ENCODE results near the gene IFNA14. TPM values are rescaled to one million over a fixed set of nuclear protein-coding genes. Genes with fewer than 3 reads are reported as not detected.

Gene IFNA14
- total and polyA plus RNA-seq, 8 donors: not detected

DNA sequence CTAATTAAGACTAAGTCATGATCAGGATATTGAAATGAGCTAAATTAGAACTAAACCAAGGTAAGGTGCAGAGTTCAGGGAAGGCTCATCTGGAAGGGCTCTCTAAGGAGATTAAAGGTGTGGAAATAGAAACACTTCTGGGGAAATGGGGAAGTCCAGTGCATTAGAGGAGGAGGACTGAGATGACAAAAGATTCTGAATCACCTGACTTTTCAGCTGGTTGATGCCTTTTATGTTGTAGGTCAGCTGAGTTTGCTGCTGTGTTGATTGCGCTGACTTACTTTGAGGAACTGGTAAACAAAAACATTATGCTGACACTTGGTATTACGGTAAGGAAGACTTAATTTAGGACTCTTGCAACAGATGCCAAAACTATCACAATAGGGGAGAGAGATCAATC is 41.5 kb upstream of the IFNA14 start:
- intact Hi-C loops (cut with DNase I): no loop called here
- 62 to 64% methylated on average over 2 of the region's 2 CpGs for WGBS, 2 donors
- Histone ChIP-seq H3K36me3 (no peaks in the 10 kb centered on the region), H3K27me3 (peaks cover 0 to 4% (median 0%) of the 10 kb centered on the region in 4 donors), H3K4me1 (no peaks in the 10 kb centered on the region), H3K4me3 (no peak overlapping the region), H3K27ac (no peak overlapping the region), H3K9me3 (no peaks in the 10 kb centered on the region)
- DNase-seq (no peak), FAIRE-seq (no peak), ATAC-seq (no peak)
- TF ChIP-seq, protein P1, sequence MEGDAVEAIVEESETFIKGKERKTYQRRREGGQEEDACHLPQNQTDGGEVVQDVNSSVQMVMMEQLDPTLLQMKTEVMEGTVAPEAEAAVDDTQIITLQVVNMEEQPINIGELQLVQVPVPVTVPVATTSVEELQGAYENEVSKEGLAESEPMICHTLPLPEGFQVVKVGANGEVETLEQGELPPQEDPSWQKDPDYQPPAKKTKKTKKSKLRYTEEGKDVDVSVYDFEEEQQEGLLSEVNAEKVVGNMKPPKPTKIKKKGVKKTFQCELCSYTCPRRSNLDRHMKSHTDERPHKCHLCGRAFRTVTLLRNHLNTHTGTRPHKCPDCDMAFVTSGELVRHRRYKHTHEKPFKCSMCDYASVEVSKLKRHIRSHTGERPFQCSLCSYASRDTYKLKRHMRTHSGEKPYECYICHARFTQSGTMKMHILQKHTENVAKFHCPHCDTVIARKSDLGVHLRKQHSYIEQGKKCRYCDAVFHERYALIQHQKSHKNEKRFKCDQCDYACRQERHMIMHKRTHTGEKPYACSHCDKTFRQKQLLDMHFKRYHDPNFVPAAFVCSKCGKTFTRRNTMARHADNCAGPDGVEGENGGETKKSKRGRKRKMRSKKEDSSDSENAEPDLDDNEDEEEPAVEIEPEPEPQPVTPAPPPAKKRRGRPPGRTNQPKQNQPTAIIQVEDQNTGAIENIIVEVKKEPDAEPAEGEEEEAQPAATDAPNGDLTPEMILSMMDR (IDR thresholded peaks at IDR 0.05): no peak

DNA sequence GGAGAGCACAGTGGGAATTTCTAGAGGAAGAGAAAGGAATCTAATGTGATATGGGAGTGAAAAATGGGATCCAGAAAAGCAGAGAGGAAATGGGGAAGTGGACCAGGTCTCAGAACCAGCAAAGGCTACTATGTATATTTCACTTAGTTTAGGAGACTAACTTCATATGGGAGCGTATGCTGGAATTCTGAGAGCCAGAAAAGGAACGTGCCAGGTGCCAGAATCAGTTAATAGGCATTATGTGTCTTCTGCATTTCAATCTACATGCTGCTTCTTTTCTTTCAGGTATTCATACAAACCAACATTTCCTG is 28.5 kb upstream of the IFNA14 start:
- FAIRE-seq (no peak), DNase-seq (no peak), ATAC-seq (no peak)
- H3K4me1 ChIP-seq: no peaks in the 10 kb centered on the region
- H3K9me3 ChIP-seq: no peaks in the 10 kb centered on the region
- no peak overlapping the region for H3K27ac ChIP-seq
- no peaks in the 10 kb centered on the region for H3K36me3 ChIP-seq
- intact Hi-C loops (cut with DNase I): no loop called here
- TF ChIP-seq, protein P1 (IDR thresholded peaks at IDR 0.05): no peak
- whole genome bisulfite sequencing, 2 donors: 30 to 40% methylated on average over 2 of the region's 2 CpGs
- no peak overlapping the region for H3K4me3 ChIP-seq
- peaks cover 0 to 3% (median 0%) of the 10 kb centered on the region in 4 donors for H3K27me3 ChIP-seq

DNA sequence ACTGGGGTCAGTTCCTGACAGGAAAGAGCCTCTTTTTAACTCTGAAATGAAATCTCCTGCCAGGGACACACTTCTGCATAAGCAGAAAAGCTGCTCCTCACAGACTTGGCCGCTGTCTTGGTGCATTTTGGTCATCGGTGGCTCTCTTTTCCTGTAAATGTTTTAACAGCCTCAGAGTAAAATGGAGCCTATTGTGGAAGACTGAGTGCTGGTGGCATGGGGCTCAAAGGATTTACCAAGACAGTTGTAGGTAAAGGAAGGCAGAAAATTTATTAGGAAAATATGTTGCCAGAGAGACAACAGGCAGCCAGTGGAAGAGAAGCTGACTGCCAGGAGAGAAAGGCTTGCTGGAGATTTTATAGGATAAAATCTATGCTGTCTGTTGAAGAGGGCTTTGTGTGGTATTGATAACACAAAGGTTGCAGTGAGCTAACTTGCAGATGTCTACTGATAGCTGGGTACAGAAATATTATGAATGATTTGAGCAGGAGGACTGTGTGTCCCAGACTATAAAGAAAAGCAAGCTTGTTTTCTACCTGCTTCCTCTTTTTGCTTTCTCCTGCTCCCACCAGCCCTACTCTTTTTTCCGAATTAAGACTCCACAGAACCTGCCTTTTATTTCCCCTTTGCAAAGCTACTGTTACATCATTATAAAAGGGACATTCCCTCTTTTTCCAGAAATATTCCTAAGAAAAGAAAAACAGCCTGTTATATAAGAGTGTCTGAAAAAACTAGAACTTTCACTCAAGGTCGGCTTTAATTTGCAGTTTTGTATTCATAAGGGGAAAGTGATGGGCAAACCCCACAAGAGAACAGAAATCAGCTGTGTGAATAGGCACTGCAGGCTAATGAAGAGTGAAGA is 27.9 kb upstream of the IFNA14 start:
- peaks cover 0 to 3% (median 0%) of the 10 kb centered on the region in 4 donors for H3K27me3 ChIP-seq
- no peaks in the 10 kb centered on the region for H3K9me3 ChIP-seq
- intact Hi-C loops (cut with DNase I): no loop called here
- H3K27ac ChIP-seq: no peak overlapping the region
- H3K4me3 ChIP-seq: no peak overlapping the region
- no peak for ATAC-seq
- H3K4me1 ChIP-seq: no peaks in the 10 kb centered on the region
- TF ChIP-seq, protein P1 (IDR thresholded peaks at IDR 0.05): no peak
- WGBS, 2 donors: 29 to 42% methylated on average over 4 of the region's 4 CpGs
- no peak for FAIRE-seq
- H3K36me3 ChIP-seq: no peaks in the 10 kb centered on the region
- DNase-seq: no peak

DNA sequence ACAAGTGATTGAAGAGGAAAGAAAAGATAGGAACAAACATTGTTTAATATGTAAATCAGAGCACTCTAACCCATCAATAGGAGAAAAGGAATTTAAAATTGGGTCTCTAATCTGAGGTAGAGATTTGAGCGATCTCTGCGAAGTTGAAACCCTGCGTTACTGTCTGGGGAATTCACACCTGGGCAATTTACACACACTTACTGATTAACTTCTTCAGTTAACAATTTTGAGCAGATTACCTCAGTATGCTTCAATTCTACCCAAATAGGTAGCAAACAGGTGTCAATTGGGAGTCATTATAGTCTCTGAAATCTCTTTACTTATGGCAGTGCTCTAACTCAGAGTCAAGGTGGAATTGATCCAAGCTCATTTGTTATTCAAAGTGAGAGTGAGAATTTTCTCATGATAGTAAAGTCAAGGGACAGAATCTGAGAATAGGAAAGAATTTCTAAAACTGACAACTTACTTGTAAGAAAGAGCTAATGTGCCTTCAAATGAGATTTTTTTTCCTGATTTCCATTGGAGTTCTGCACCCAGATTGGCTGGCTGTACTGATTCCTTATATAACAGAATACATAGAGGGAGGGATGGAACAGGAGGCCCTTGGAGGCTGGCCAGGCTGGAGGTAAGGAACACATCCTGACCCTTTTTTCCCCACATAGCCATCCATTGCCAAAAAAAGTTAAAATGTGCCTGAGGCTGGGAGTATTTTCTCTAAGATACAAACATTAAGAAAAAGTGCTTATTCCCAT is 27.1 kb upstream of the IFNA14 start:
- Histone ChIP-seq H3K36me3 (no peaks in the 10 kb centered on the region), H3K4me3 (no peak overlapping the region), H3K27me3 (peaks cover 0 to 3% (median 0%) of the 10 kb centered on the region in 4 donors), H3K9me3 (no peaks in the 10 kb centered on the region), H3K4me1 (no peaks in the 10 kb centered on the region), H3K27ac (no peak overlapping the region)
- FAIRE-seq (no peak), ATAC-seq (no peak), DNase-seq (peak in 1 of 6 donors; percentile 8)
- intact Hi-C loops (cut with DNase I): no loop called here
- TF ChIP-seq, protein P1 (IDR thresholded peaks at IDR 0.05): no peak
- WGBS, 2 donors: 10 to 13% methylated on average over 3 of the region's 3 CpGs
